Transverse colon (tissue), 3 donors: ENCODE results near the gene RAPGEF1.

Source experiments
- POLR2A ChIP-seq: fragments of 450-650 bp; IDR thresholded peaks from one replicate; pipeline ENCODE4 v1.6.1; 2016; ENCODE audit warnings: antibody characterized with exemption, mild to moderate bottlenecking, moderate library complexity
- POLR2AphosphoS5 ChIP-seq, 3 donors: sonication (generic); formaldehyde crosslinking; IDR thresholded peaks; one replicate each; pipeline ENCODE4 v1.6.1; 2016; ENCODE audit warnings: antibody characterized with exemption in 3 of 3

DNA sequence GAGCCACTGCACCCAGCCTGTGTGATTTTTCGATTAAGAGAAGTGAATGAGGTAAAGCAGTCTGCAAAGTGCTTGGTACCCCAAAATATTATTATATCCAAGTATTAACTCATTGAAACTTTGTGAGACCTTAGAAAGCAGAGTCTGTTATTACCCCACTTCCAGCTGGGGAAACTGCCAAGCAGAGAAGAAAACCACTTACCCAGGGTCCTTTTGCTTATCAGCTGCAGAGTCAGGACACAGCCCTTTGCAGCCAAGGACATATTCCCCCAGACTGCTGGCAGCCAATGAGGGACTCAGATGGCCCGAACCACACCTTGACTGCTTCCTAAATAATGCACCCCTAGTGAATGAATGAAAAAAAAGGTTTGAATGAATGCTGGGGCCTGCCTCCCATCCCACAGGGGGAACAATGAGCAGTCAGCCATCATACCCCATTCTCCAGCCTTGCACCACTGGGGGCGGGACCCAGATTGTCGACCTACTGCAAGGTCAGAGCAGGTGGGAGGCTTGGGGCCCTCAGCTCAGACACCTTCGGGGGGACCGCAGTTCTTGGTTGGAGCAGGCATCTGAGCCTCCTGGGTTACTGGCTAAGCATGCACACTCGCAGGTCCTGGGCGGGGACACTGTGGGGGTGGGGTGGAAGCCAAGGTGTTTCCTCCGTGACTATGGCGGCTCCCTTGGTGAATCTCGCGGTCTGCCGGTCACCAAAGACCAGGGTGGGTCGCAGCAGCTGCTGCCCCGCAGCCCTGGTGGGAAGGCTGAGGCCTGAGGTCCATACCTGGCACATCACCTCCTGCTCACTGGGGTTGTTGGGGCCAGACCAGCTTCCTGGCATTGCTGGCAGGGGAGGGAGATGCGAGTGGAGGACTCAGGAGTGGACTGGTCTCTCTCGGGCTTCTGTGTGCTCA is 164.9 kb downstream of the RAPGEF1 start:
- TF ChIP-seq POLR2A (no peak), POLR2AphosphoS5 (IDR thresholded peaks at IDR 0.05) (no peak)
